ENCODE data around the gene MAPK4.

MAPK4 gene

DNA sequence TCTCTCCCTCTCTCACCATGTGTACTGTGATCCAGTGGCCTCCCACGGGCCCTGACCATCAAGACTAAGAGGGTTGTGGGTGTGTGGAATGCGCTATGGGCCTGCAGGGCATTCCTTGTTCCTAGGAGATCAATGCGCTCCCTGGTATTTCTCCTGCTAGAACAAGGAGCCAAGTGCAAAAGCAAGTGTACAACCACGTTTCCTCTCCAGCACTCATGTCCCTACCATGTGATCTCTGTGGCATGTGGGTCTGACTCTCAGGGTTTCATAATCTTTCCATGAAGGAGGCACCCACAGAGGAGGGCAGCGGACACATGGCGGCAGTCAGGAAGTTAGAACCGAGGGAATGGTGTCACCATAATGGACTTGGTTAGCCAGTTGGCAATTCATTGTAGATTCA lies 91.4 kb downstream of the MAPK4 start:
- Histone ChIP-seq H3K4me3 (ENCODE audit: low read depth, low read length, poor library complexity, severe bottlenecking) (no peak overlapping the region), H3K4me2 (ENCODE audit: low read length) (no peak overlapping the region), H3K9me3 (ENCODE audit: low read length) (no peaks in the 10 kb centered on the region), H2AFZ (ENCODE audit: low read length) (no peak overlapping the region), H4K20me1 (ENCODE audit: insufficient read depth, low read length) (no peaks in the 10 kb centered on the region), H3K79me2 (ENCODE audit: insufficient read depth, low read length) (no peaks in the 10 kb centered on the region), H3K36me3 (ENCODE audit: insufficient read depth, low read length) (no peaks in the 10 kb centered on the region), H3K9me2 (ENCODE audit: low read depth, low read length) (no peaks in the 10 kb centered on the region), H3K9ac (ENCODE audit: low read length) (no peak overlapping the region), H3K4me1 (ENCODE audit: insufficient read depth, low read length, severe bottlenecking) (no peaks in the 10 kb centered on the region), H3K27me3 (ENCODE audit: insufficient read depth, low read length) (peaks cover 3% of the 10 kb centered on the region; the same call in 1 of the 2 replicates), H3K27ac (ENCODE audit: low read depth, low read length, poor library complexity, severe bottlenecking) (no peak overlapping the region), H3F3A (ENCODE audit: insufficient read depth, low read length) (no peaks in the 10 kb centered on the region)
- TF ChIP-seq EZH2 (IDR thresholded peaks at IDR 0.05; ENCODE audit: borderline replicate concordance, low read length) (no peak), CTCF (IDR thresholded peaks at IDR 0.05; ENCODE audit: low read length) (no peak)

DNA sequence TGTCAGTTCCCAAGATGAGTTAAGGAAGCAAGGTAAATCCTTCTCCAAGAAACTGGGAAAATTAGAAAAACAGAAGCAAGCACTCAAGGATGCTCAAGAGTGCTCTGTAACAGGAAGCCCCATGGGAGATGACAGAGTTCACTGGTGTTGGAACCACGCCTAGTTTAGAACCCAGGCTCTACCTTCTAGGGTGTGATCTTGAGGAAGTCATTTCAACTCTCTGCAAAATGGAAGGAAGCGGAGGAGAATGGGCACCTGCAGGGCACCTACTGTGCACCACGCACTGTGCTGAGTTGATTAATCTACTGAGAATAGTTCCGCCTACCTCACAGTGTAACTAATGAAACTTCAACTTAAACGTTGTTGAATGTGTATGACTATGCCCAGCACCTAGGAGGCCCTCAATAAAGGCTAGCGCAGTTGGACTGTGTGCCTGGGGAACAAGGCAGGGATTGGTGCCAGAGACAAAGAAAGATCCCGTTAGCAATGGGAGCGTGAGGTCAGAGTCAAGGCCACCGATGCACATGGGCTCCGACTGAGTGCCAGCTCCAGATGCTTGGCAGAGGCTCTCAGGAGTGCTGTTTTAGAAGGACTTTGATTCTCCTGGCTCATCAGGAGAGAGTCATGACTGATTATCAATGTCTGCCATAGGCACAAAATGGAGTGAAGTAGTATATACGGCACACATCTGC lies 93.7 kb downstream of the MAPK4 start:
- Histone ChIP-seq H4K20me1 (ENCODE audit: insufficient read depth, low read length) (no peaks in the 10 kb centered on the region), H3K36me3 (ENCODE audit: insufficient read depth, low read length) (no peaks in the 10 kb centered on the region), H2AFZ (ENCODE audit: low read length) (no peak overlapping the region), H3K4me3 (ENCODE audit: low read depth, low read length, poor library complexity, severe bottlenecking) (no peak overlapping the region), H3K4me1 (ENCODE audit: insufficient read depth, low read length, severe bottlenecking) (no peaks in the 10 kb centered on the region), H3K9ac (ENCODE audit: low read length) (no peak overlapping the region), H3K9me2 (ENCODE audit: low read depth, low read length) (no peaks in the 10 kb centered on the region), H3K9me3 (ENCODE audit: low read length) (no peaks in the 10 kb centered on the region), H3K27ac (ENCODE audit: low read depth, low read length, poor library complexity, severe bottlenecking) (no peak overlapping the region), H3K4me2 (ENCODE audit: low read length) (no peak overlapping the region), H3K27me3 (ENCODE audit: insufficient read depth, low read length) (peaks cover 3% of the 10 kb centered on the region; the same call in 1 of the 2 replicates), H3F3A (ENCODE audit: insufficient read depth, low read length) (no peaks in the 10 kb centered on the region), H3K79me2 (ENCODE audit: insufficient read depth, low read length) (no peaks in the 10 kb centered on the region)
- no peak for TF ChIP-seq CTCF (IDR thresholded peaks at IDR 0.05; ENCODE audit: low read length)
- no peak for TF ChIP-seq EZH2 (IDR thresholded peaks at IDR 0.05; ENCODE audit: borderline replicate concordance, low read length)

DNA sequence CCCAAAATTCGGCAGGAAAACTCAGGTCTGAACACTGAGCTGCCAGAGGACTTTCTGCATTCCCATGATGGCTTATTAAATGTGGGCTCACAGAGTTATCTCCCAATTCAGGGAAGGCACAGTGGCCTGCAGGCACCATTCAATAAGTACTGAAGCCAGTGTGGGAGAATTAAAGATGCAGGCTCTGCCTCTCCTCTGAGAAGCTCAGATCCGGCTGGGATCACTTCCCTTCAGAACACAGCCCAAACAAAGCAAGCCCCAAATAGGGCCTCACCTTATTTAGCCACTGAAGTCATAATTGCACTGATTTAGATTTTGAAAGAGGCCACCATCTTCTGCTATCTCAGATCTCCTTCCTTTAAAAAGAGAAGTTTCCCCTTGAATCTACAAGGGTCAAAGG lies 94.3 kb downstream of the MAPK4 start:
- no peak overlapping the region for H3K4me3 ChIP-seq (ENCODE audit: low read depth, low read length, poor library complexity, severe bottlenecking)
- H3K9me3 ChIP-seq (ENCODE audit: low read length), result no peaks in the 10 kb centered on the region

More for the DNA sequence above, 94.3 kb downstream of the MAPK4 start:
- Histone ChIP-seq H4K20me1 (ENCODE audit: insufficient read depth, low read length) (no peaks in the 10 kb centered on the region), H3F3A (ENCODE audit: insufficient read depth, low read length) (no peaks in the 10 kb centered on the region), H3K9me2 (ENCODE audit: low read depth, low read length) (no peaks in the 10 kb centered on the region), H3K27me3 (ENCODE audit: insufficient read depth, low read length) (peaks cover 3% of the 10 kb centered on the region; the same call in 1 of the 2 replicates), H3K36me3 (ENCODE audit: insufficient read depth, low read length) (no peaks in the 10 kb centered on the region), H2AFZ (ENCODE audit: low read length) (no peak overlapping the region), H3K9ac (ENCODE audit: low read length) (no peak overlapping the region), H3K4me1 (ENCODE audit: insufficient read depth, low read length, severe bottlenecking) (no peaks in the 10 kb centered on the region), H3K79me2 (ENCODE audit: insufficient read depth, low read length) (no peaks in the 10 kb centered on the region), H3K4me2 (ENCODE audit: low read length) (no peak overlapping the region), H3K27ac (ENCODE audit: low read depth, low read length, poor library complexity, severe bottlenecking) (no peak overlapping the region)
- TF ChIP-seq EZH2 (IDR thresholded peaks at IDR 0.05; ENCODE audit: borderline replicate concordance, low read length) (no peak), CTCF (IDR thresholded peaks at IDR 0.05; ENCODE audit: low read length) (no peak)
